Hepatocyte (in vitro differentiated cells): ENCODE results near the gene MREG. TPM values are rescaled to one million over a fixed set of nuclear protein-coding genes. Genes with fewer than 3 reads are reported as not detected.
A peak's percentile ranks its signal among the peaks of the same experiment; 100 is the strongest.

Experiments used
- DNase-seq: peaks from one replicate; pipeline ENCODE4 v3.0.0-alpha.2; 2016; ENCODE audit warnings: low spot score
- H2AFZ ChIP-seq: fragments of 200-600 bp; sonication (generic); 2 replicates; pipeline ENCODE4 v1.6.0; 2016; ENCODE audit warnings: antibody characterized with exemption, mild to moderate bottlenecking
- H3K27ac ChIP-seq: fragments of 200-600 bp; sonication (generic); 2 replicates; pipeline ENCODE4 v1.5.1; 2016; ENCODE audit warnings: mild to moderate bottlenecking
- H3K27me3 ChIP-seq: fragments of 200-600 bp; sonication (generic); 2 replicates; pipeline ENCODE4 v1.6.1; 2016
- H3K36me3 ChIP-seq: fragments of 200-600 bp; sonication (generic); replicated peaks from 2 replicates; pipeline ENCODE4 v1.5.1; 2016; ENCODE audit warnings: low read depth; ENCODE audit not compliant: insufficient read depth
- H3K4me1 ChIP-seq: fragments of 200-600 bp; sonication (generic); 2 replicates; pipeline ENCODE4 v1.5.1; 2016; ENCODE audit warnings: mild to moderate bottlenecking, moderate library complexity; ENCODE audit not compliant: insufficient read depth
- H3K4me2 ChIP-seq: fragments of 200-600 bp; sonication (generic); 2 replicates; pipeline ENCODE4 v1.6.0; 2016
- H3K4me3 ChIP-seq: fragments of 200-600 bp; sonication (generic); 2 replicates; pipeline ENCODE4 v1.5.1; 2016; ENCODE audit warnings: mild to moderate bottlenecking
- H3K79me2 ChIP-seq: fragments of 200-600 bp; sonication (generic); 2 replicates; pipeline ENCODE4 v1.6.0; 2017; ENCODE audit warnings: mild to moderate bottlenecking
- H3K9me2 ChIP-seq: fragments of 200-600 bp; sonication (generic); replicated peaks from 2 replicates; pipeline ENCODE4 v1.6.0; 2017; ENCODE audit warnings: mild to moderate bottlenecking; ENCODE audit not compliant: insufficient read depth
- H3K9me3 ChIP-seq: fragments of 200-600 bp; sonication (generic); 2 replicates; pipeline ENCODE4 v1.5.1; 2016; ENCODE audit warnings: low read depth, mild to moderate bottlenecking
- H4K20me1 ChIP-seq: fragments of 200-600 bp; sonication (generic); 2 replicates; pipeline ENCODE4 v1.6.0; 2016; ENCODE audit warnings: mild to moderate bottlenecking; ENCODE audit not compliant: insufficient read depth, poor library complexity, severe bottlenecking
- EZH2 ChIP-seq: fragments of 200-600 bp; sonication (generic); IDR thresholded peaks from 2 replicates; pipeline ENCODE4 v1.6.1; 2016; ENCODE audit warnings: antibody characterized with exemption, mild to moderate bottlenecking, borderline replicate concordance
- EZH2phosphoT487 ChIP-seq: fragments of 200-600 bp; sonication (generic); IDR thresholded peaks from one replicate; pipeline ENCODE4 v1.6.1; 2018; ENCODE audit warnings: antibody characterized with exemption, mild to moderate bottlenecking, low read depth, moderate library complexity; ENCODE audit not compliant: unreplicated experiment, severe bottlenecking
- WGBS: methylation state at CpG from one replicate; pipeline ENCODE4 v1.1.6; 2016; ENCODE audit warnings: low lambda C conversion rate; ENCODE audit errors: missing lambda C conversion rate; 5-methylcytosine and 5-hydroxymethylcytosine counted together
- polyA plus RNA-seq: library from polyadenylated mRNA; unstranded; fragments of >200 nt; fragmentation: Nextera tagmentation; extraction: Ambion mirVana; gene quantifications from 2 replicates; pipeline ENCODE4 v1.2.1, GENCODE V29; 2016
- total RNA-seq: library from RNA; depleted of rRNA; stranded (reverse); fragments of >200 nt; gene quantifications from 2 replicates; pipeline ENCODE4 v1.2.3, GENCODE V29; 2014
- TF ChIP-seq, protein P1 (sequence below): fragments of 200-600 bp; sonication (generic); IDR thresholded peaks from 2 replicates; pipeline ENCODE4 v1.5.1; 2016; ENCODE audit warnings: antibody characterized with exemption, mild to moderate bottlenecking; ENCODE audit not compliant: poor library complexity

The MREG gene
- total and polyA plus RNA-seq, 2 experiments from 2014 or later: 5.6 to 12.9 TPM

- Histone ChIP-seq H3K79me2 (no peaks in the 10 kb centered on the region), H3K36me3 (no peaks in the 10 kb centered on the region), H3K4me1 (peaks cover 14% of the 10 kb centered on the region), H2AFZ (no peak overlapping the region), H3K9me2 (no peaks in the 10 kb centered on the region), H3K27me3 (no peaks in the 10 kb centered on the region), H4K20me1 (no peaks in the 10 kb centered on the region), H3K9me3 (no peaks in the 10 kb centered on the region), H3K27ac (peak overlapping the region; percentile 84), H3K4me3 (no peak overlapping the region), H3K4me2 (peak overlapping the region; percentile 54)
- peak; percentile 82 for DNase-seq
- 5% methylated on average over 8 of the region's 8 CpGs for WGBS
- no peak for TF ChIP-seq EZH2
- no peak for TF ChIP-seq EZH2phosphoT487
- TF ChIP-seq, protein P1, sequence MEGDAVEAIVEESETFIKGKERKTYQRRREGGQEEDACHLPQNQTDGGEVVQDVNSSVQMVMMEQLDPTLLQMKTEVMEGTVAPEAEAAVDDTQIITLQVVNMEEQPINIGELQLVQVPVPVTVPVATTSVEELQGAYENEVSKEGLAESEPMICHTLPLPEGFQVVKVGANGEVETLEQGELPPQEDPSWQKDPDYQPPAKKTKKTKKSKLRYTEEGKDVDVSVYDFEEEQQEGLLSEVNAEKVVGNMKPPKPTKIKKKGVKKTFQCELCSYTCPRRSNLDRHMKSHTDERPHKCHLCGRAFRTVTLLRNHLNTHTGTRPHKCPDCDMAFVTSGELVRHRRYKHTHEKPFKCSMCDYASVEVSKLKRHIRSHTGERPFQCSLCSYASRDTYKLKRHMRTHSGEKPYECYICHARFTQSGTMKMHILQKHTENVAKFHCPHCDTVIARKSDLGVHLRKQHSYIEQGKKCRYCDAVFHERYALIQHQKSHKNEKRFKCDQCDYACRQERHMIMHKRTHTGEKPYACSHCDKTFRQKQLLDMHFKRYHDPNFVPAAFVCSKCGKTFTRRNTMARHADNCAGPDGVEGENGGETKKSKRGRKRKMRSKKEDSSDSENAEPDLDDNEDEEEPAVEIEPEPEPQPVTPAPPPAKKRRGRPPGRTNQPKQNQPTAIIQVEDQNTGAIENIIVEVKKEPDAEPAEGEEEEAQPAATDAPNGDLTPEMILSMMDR: peak; percentile 97
Measured at GRCh38 chr2:215931256-215931903, 82.0 kb downstream of the MREG start.

DNA sequence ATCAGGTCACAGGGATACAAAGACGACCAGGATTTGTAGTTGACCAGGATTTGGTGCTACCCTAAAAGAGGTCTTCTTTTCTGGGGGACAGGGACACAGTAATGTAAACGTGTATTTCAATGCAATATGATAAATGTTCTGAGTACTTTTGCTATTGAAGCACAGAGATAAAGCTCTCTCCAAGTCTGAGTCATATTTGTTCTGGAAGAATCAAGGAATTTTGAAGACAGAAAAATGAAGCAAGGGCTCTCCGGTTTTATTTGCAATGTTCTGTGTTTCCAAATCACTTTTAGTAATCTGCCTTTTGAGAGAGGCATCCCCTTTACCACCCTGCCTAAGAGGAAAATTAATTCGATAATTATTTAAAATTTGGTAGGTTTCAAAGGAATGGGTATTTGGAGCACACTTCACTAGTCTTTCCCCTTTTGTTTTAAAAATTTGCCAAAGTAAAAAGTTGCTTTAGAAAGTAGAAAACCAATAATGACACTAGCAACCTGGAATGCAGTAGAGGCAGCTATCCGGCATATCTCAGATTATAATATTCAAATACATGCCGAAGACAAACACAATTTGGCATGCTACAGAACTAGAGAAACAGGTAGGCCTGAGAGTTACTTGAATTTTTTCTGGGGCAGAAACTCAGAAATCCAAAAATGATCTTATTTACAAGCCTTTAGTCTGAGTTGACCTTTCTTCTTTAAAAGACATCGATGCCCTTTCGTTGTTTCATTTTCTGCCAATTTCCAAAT, 82.7 kb downstream of the MREG start:
- Histone ChIP-seq H3K4me2 (peak overlapping the region; percentile 54), H3K4me3 (no peak overlapping the region)
- no peak for DNase-seq

GRCh38 chr2:215929602-215930335, 83.6 kb downstream of the MREG start:
- DNase-seq: peak; percentile 42
- no peak for TF ChIP-seq EZH2phosphoT487
- no peak for TF ChIP-seq EZH2
- Histone ChIP-seq H3K4me1 (peaks cover 14% of the 10 kb centered on the region), H3K79me2 (no peaks in the 10 kb centered on the region), H4K20me1 (no peaks in the 10 kb centered on the region), H3K9me2 (no peaks in the 10 kb centered on the region), H3K4me3 (no peak overlapping the region), H3K27me3 (no peaks in the 10 kb centered on the region), H3K36me3 (no peaks in the 10 kb centered on the region), H3K9me3 (no peaks in the 10 kb centered on the region), H2AFZ (no peak overlapping the region), H3K27ac (peak overlapping the region; percentile 84), H3K4me2 (peak overlapping the region; percentile 54)
- WGBS: 81% methylated on average over 6 of the region's 6 CpGs

More for the DNA sequence above, 82.7 kb downstream of the MREG start:
- Histone ChIP-seq H2AFZ (no peak overlapping the region), H3K27ac (peak overlapping the region; percentile 84), H4K20me1 (no peaks in the 10 kb centered on the region), H3K36me3 (no peaks in the 10 kb centered on the region), H3K27me3 (no peaks in the 10 kb centered on the region), H3K79me2 (no peaks in the 10 kb centered on the region), H3K9me2 (no peaks in the 10 kb centered on the region), H3K4me1 (peaks cover 14% of the 10 kb centered on the region), H3K9me3 (no peaks in the 10 kb centered on the region)
- TF ChIP-seq, protein P1: no peak
- TF ChIP-seq EZH2 (no peak), EZH2phosphoT487 (no peak)
- 67% methylated on average over 8 of the region's 8 CpGs for WGBS
